Stomach (tissue), 4 donors: ENCODE results near the gene MYO1E.

ENCODE experiments used
- CTCF ChIP-seq, 7 experiments: fragments of 450-650 bp in 4 of 7; fragments of 200-600 bp in 3 of 7; sonication (generic) in 3 of 7; IDR thresholded peaks; one replicate each; pipeline ENCODE4 v1.5.1; 2016 to 2019; ENCODE audit warnings: antibody characterized with exemption in 7 of 7, control low read depth in 2 of 7, mild to moderate bottlenecking in 1 of 7
- EP300 ChIP-seq: sonication (generic); formaldehyde crosslinking; IDR thresholded peaks from one replicate; pipeline ENCODE4 v1.6.1; 2017; ENCODE audit warnings: antibody characterized with exemption
- POLR2A ChIP-seq, 4 donors: fragments of 450-650 bp; IDR thresholded peaks; one replicate each; pipeline ENCODE4 v1.6.1; 2016; ENCODE audit warnings: antibody characterized with exemption in 4 of 4, control low read depth in 2 of 4, mild to moderate bottlenecking in 1 of 4, moderate library complexity in 1 of 4

GRCh38 chr15:59298854-59299250, 73.8 kb downstream of the MYO1E start:
- TF ChIP-seq EP300: no peak
- TF ChIP-seq CTCF (IDR thresholded peaks at IDR 0.05): no peak
- TF ChIP-seq POLR2A (IDR thresholded peaks at IDR 0.05): no peak
